K562 (cell line): Measurements from ENCODE around the gene TRPM4. TPM values are rescaled to one million over a fixed set of nuclear protein-coding genes. Genes with fewer than 3 reads are reported as not detected.

Experiments
- ATAC-seq: fragments of 200-7000 bp; cut with Tn5 transposase; 3 replicates; pipeline ENCODE4 v1.9.1; 2020; ENCODE audit warnings: moderate library complexity
- BruUV-seq: library from RNA; stranded (reverse); fragments of 400-500 nt; replicated peaks from 2 replicates; lab custom pipeline; 2021; lab: Mats Ljungman, UMichigan
- CTCF ChIA-PET: fragments of 300-600 bp; formaldehyde crosslinking; extraction: SDS; loops from one replicate; lab custom pipeline; 2021; ENCODE audit warnings: low intra/inter-chr PET ratio; lab: Yijun Ruan, JAX
- POLR2A ChIA-PET: fragments of 300-600, 350-650 bp; sonication (Branson Sonifier 250); formaldehyde crosslinking; extraction: SDS; loops from one replicate; lab custom pipeline; 2021; ENCODE audit warnings: antibody characterized with exemption, inconsistent platforms; lab: Yijun Ruan, JAX
- DNase-seq, 4 experiments: peaks; one replicate each; pipeline versions ENCODE4 v3.0.0 to v3.0.0-alpha.2; 2011 to 2018; ENCODE audit warnings: low spot score in 3 of 4, mixed read lengths in 3 of 4; ENCODE audit errors: extremely low read depth in 1 of 4
- FAIRE-seq: peaks from 2 replicates; lab custom pipeline; 2011; peaks lifted over from hg19 to GRCh38; lab: Jason Lieb, UNC
- H2AFZ ChIP-seq: 2 replicates; pipeline ENCODE4 v1.6.0; 2011; ENCODE audit warnings: low read depth, low read length, control low read depth, inconsistent platforms
- H3K27ac ChIP-seq: fragments of 200-600 bp; 3 replicates; pipeline ENCODE4 v1.8.0; 2011; ENCODE audit warnings: low read depth, mild to moderate bottlenecking, control low read depth, inconsistent platforms, low read length, moderate library complexity, mixed read lengths; ENCODE audit errors: extremely low read depth
- H3K27me3 ChIP-seq, 2 experiments: fragments of 300-600 bp in 1 of 2; 2 replicates in 1 of 2; 3 replicates in 1 of 2; pipeline versions ENCODE4 v1.6.0 to v1.8.0; 2011; ENCODE audit warnings: inconsistent platforms in 2 of 2, low read length in 2 of 2, mild to moderate bottlenecking in 1 of 2, mixed read lengths in 1 of 2, moderate library complexity in 1 of 2; ENCODE audit not compliant: control insufficient read depth in 2 of 2, insufficient read depth in 2 of 2
- H3K36me3 ChIP-seq: fragments of 300-600 bp; 3 replicates; pipeline ENCODE4 v1.8.0; 2011; ENCODE audit warnings: mild to moderate bottlenecking, low read length, inconsistent platforms; ENCODE audit not compliant: control insufficient read depth, insufficient read depth
- H3K4me1 ChIP-seq, 2 experiments: fragments of 200-600 bp in 1 of 2; replicated peaks in 1 of 2; 2 replicates in 1 of 2; 3 replicates in 1 of 2; pipeline versions ENCODE4 v1.5.1 to v1.8.0; 2011; ENCODE audit warnings: inconsistent platforms in 2 of 2, low read length in 2 of 2, mild to moderate bottlenecking in 1 of 2, mixed read lengths in 1 of 2, moderate library complexity in 1 of 2; ENCODE audit not compliant: control insufficient read depth in 2 of 2, insufficient read depth in 2 of 2
- H3K4me2 ChIP-seq: 2 replicates; pipeline ENCODE4 v1.6.1; 2011; ENCODE audit warnings: low read length, control low read depth, inconsistent platforms, mixed read lengths; ENCODE audit not compliant: insufficient read depth
- H3K4me3 ChIP-seq: fragments of 200-600 bp; sonication (generic), shearing (Covaris generic); 2 replicates; pipeline ENCODE4 v1.5.1; 2016; ENCODE audit warnings: control low read depth, inconsistent platforms
- H3K79me2 ChIP-seq: fragments of 200-600 bp; 3 replicates; pipeline ENCODE4 v1.8.0; 2011; ENCODE audit warnings: low read length, inconsistent platforms; ENCODE audit not compliant: control insufficient read depth, insufficient read depth
- H3K9ac ChIP-seq, 2 experiments: 2 replicates each; pipeline versions ENCODE4 v1.6.0 to v1.6.1; 2011; ENCODE audit warnings: low read depth in 2 of 2, low read length in 2 of 2, control low read depth in 1 of 2, inconsistent platforms in 1 of 2, mild to moderate bottlenecking in 1 of 2, mixed read lengths in 1 of 2; ENCODE audit not compliant: insufficient read depth in 1 of 2
- H3K9me1 ChIP-seq: one replicate; pipeline ENCODE4 v1.6.0; 2011; ENCODE audit warnings: inconsistent platforms, mild to moderate bottlenecking, low read length, moderate library complexity; ENCODE audit not compliant: control insufficient read depth, insufficient read depth
- H3K9me3 ChIP-seq: replicated peaks from 2 replicates; pipeline ENCODE4 v1.5.1; 2011; ENCODE audit warnings: low read depth, low read length, inconsistent platforms; ENCODE audit not compliant: control insufficient read depth, insufficient read depth
- H4K20me1 ChIP-seq: replicated peaks from 2 replicates; pipeline ENCODE4 v1.6.1; 2011; ENCODE audit warnings: low read length, inconsistent platforms, mixed read lengths; ENCODE audit not compliant: control insufficient read depth, insufficient read depth
- ARNT ChIP-seq, 2 experiments: fragments of 450-650 bp; IDR thresholded peaks; 2 replicates each; pipeline ENCODE4 v1.6.1; 2016; ENCODE audit warnings: mild to moderate bottlenecking in 1 of 2
- CEBPG ChIP-seq, 3 experiments: fragments of 200-800 bp in 1 of 3; sonication (Bioruptor generic) in 1 of 3; sonication (generic) in 1 of 3; formaldehyde crosslinking in 1 of 3; IDR thresholded peaks in 2 of 3; conservative IDR thresholded peaks in 1 of 3; 2 replicates each; pipeline versions ENCODE4 v1.6.1 to v1.8.0; 2016 to 2022; ENCODE audit warnings: missing compliant biosample characterization in 2 of 3, missing genetic modification characterization in 2 of 3, mild to moderate bottlenecking in 1 of 3, missing genetic modification reagents in 1 of 3
- HDAC1 ChIP-seq, 2 experiments: fragments of 450-650 bp; IDR thresholded peaks; 2 replicates each; pipeline ENCODE4 v1.6.1; 2016 to 2017; ENCODE audit warnings: inconsistent platforms in 1 of 2, mild to moderate bottlenecking in 1 of 2, moderate library complexity in 1 of 2
- NFRKB ChIP-seq: fragments of 450-650 bp; IDR thresholded peaks from 2 replicates; pipeline ENCODE4 v1.6.1; 2016; ENCODE audit warnings: low read depth
- SETDB1 ChIP-seq: IDR thresholded peaks from one replicate; pipeline ENCODE4 v1.6.1; 2012; ENCODE audit warnings: low read length, control low read depth, inconsistent platforms
- ZNF124 ChIP-seq: sonication (generic); formaldehyde crosslinking; IDR thresholded peaks from 2 replicates; pipeline ENCODE4 v1.8.1; 2022; ENCODE audit warnings: missing genetic modification reagents
- ZNF324 ChIP-seq: fragments of 250-450 bp; sonication (Bioruptor Pico); IDR thresholded peaks from 2 replicates; pipeline ENCODE4 v1.4.0; 2020; ENCODE audit warnings: mild to moderate bottlenecking
- ZNF780A ChIP-seq: fragments of 250-450 bp; sonication (Bioruptor Pico); IDR thresholded peaks from 2 replicates; pipeline ENCODE4 v1.5.0; 2021; ENCODE audit warnings: mild to moderate bottlenecking
- WGBS: fragments of 100-300 bp; shearing (Covaris generic); methylation state at CpG from one replicate; pipeline ENCODE4 v1.1.6; 2016; ENCODE audit warnings: low coverage, mixed read lengths; ENCODE audit not compliant: insufficient coverage; ENCODE audit errors: missing lambda C conversion rate; 5-methylcytosine and 5-hydroxymethylcytosine counted together
- in situ Hi-C: fragments of 300-500 bp; cut with MboI; formaldehyde crosslinking; loops from 4 replicates; pipeline ENCODE4 v1.15.0; 2018; ENCODE audit warnings: inconsistent platforms, mixed read lengths
- intact Hi-C: fragments of 100-400 bp; cut with micrococcal nuclease; formaldehyde crosslinking; loops from 2 replicates; pipeline ENCODE4 v1.14.2; 2022
- polyA plus RNA-seq, 8 experiments: library from polyadenylated mRNA; depleted of rRNA in 4 of 8; stranded (reverse) in 5 of 8; unstranded in 3 of 8; fragments of >200 nt; fragmentation: Nextera tagmentation in 2 of 8; fragmentation: Illumina TruSeq in 1 of 8; extraction: Ambion mirVana in 2 of 8; extraction: Trizol in 1 of 8; gene quantifications; 2 replicates each; pipeline versions ENCODE4 v1.2.1 to v1.2.3, GENCODE V29; 2011 to 2014; ENCODE audit warnings: inconsistent platforms in 1 of 8, missing spikeins in 1 of 8
- total RNA-seq, 7 experiments: library from RNA; depleted of rRNA in 6 of 7; stranded (reverse); fragments of >200 nt in 6 of 7; fragmentation: Illumina TruSeq in 2 of 7; extraction: Trizol in 2 of 7; gene quantifications; 2 replicates each; pipeline versions ENCODE4 v1.2.1 to v1.2.3, GENCODE V29; 2011 to 2021; ENCODE audit warnings: low replicate concordance in 1 of 7
- TF ChIP-seq, protein P1 (sequence below): fragments of 250-450 bp; sonication (Bioruptor Pico); IDR thresholded peaks from 2 replicates; pipeline ENCODE4 v1.4.0; 2020; ENCODE audit warnings: mild to moderate bottlenecking
- TF ChIP-seq, protein P2 (sequence below): sonication (generic); formaldehyde crosslinking; IDR thresholded peaks from 2 replicates; pipeline ENCODE4 v1.8.1; 2022; ENCODE audit warnings: missing genetic modification reagents

TRPM4 gene
- total and polyA plus RNA-seq, 9 of the 15 experiments (the other 6 are each of a cell fraction or from before 2014, with no cell fraction given), result 6.5 to 45.4 (median 15.2) TPM

DNA sequence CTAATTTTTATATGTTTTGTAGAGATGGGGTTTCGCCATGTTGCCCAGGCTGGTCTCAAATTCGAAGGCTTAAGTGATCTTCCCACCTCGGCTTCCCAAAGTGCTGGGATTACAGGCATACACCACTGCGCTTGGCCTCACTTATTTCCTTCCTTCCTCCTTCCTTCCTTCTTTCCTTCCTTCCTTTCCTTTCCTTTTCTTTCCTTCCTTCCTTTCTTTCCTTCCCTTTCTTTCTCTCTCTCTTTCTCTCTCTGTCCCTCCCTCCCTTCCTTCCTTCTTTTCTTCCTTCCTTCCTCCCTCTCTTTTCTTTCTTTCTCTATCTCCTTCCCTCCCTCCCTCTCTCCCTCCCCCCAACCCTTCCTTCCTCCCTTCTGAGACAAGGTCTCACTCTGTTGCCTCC is 36.8 kb downstream of the TRPM4 start:
- Histone ChIP-seq H4K20me1 (no peaks in the 10 kb centered on the region), H3K9me3 (peaks cover 8% of the 10 kb centered on the region; the same call in 1 of the 2 replicates), H3K27ac (no peak overlapping the region), H3K9ac (no peak overlapping the region), H3K79me2 (no peaks in the 10 kb centered on the region)
- CTCF ChIA-PET, result no interaction called here
- FAIRE-seq, result no peak
- intact Hi-C loops, result no loop called here
- TF ChIP-seq, protein P1, sequence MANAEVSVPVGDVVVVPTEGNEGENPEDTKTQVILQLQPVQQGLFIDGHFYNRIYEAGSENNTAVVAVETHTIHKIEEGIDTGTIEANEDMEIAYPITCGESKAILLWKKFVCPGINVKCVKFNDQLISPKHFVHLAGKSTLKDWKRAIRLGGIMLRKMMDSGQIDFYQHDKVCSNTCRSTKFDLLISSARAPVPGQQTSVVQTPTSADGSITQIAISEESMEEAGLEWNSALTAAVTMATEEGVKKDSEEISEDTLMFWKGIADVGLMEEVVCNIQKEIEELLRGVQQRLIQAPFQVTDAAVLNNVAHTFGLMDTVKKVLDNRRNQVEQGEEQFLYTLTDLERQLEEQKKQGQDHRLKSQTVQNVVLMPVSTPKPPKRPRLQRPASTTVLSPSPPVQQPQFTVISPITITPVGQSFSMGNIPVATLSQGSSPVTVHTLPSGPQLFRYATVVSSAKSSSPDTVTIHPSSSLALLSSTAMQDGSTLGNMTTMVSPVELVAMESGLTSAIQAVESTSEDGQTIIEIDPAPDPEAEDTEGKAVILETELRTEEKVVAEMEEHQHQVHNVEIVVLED (CRISPR knock-in tag), result no peak
- TF ChIP-seq ZNF324 (CRISPR knock-in tag), result no peak
- TF ChIP-seq NFRKB, result no peak
- no peak for TF ChIP-seq ZNF124 (CRISPR knock-in tag)
- TF ChIP-seq ZNF780A (CRISPR knock-in tag), result no peak
- no peak for TF ChIP-seq ARNT (IDR thresholded peaks at IDR 0.05)
- TF ChIP-seq HDAC1 (IDR thresholded peaks at IDR 0.05), result no peak
- no peak for TF ChIP-seq CEBPG (CRISPR knock-in tag; IDR thresholded peaks at IDR 0.05)
- TF ChIP-seq CEBPG (tag; conservative IDR thresholded peaks at IDR 0.05 in 1 of 2, IDR thresholded peaks at IDR 0.05 in 1 of 2), result no peak
- no peak for TF ChIP-seq SETDB1
- TF ChIP-seq, protein P2, sequence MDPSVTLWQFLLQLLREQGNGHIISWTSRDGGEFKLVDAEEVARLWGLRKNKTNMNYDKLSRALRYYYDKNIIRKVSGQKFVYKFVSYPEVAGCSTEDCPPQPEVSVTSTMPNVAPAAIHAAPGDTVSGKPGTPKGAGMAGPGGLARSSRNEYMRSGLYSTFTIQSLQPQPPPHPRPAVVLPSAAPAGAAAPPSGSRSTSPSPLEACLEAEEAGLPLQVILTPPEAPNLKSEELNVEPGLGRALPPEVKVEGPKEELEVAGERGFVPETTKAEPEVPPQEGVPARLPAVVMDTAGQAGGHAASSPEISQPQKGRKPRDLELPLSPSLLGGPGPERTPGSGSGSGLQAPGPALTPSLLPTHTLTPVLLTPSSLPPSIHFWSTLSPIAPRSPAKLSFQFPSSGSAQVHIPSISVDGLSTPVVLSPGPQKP, result no peak
- TF ChIP-seq, all 486 proteins: peak for 0
- no peak overlapping the region for H2AFZ ChIP-seq
- 38% methylated on average over 3 of the region's 4 CpGs for WGBS
- in situ Hi-C loops, result loop anchor here (5.0 kb wide), 1 partner anchor 97 kb away; no protein-coding TSS in a partner anchor
- H3K27me3 ChIP-seq, result no peaks in the 10 kb centered on the region
- POLR2A ChIA-PET, result interaction anchor here (0.7 to 1.3 kb wide), 4 partner anchors 13 to 127 kb away, joined by 3 to 4 read pairs (median 4); no protein-coding TSS in a partner anchor
- peaks cover 25% of the 10 kb centered on the region for H3K36me3 ChIP-seq
- H3K4me3 ChIP-seq, result no peak overlapping the region
- no peak overlapping the region for H3K4me2 ChIP-seq
- H3K9me1 ChIP-seq, result no peaks in the 10 kb centered on the region
- peaks cover 0 to 4% of the 10 kb centered on the region in 2 experiments; a peak in 1 of 5 replicates for H3K4me1 ChIP-seq
- no peak for ATAC-seq
- DNase-seq, result no peak
- BruUV-seq, result no TSS peak
